Activated naive CD4-positive, alpha-beta T cell treated with anti-CD3 and anti-CD28 coated beads, Interleukin-2, amount 10 ng/mL, durations not matched to agents 7 days and 5 days (primary cell): Measurements from ENCODE around the gene LMF1.

Source experiments
- CTCF ChIA-PET: fragments of 350-600 bp; sonication (Branson Sonifier 250); formaldehyde crosslinking; loops from one replicate; lab custom pipeline; 2021; ENCODE audit warnings: antibody characterized with exemption; lab: Charles Lee
- DNase-seq: peaks from one replicate; pipeline ENCODE4 v3.0.0-alpha.2; 2020
- H3K27ac Mint-ChIP-seq: one replicate; pipeline ENCODE4 v1.8.0; 2021; ENCODE audit warnings: mild to moderate bottlenecking, moderate library complexity, mixed read lengths
- H3K27me3 Mint-ChIP-seq: one replicate; pipeline ENCODE4 v1.8.0; 2021; ENCODE audit warnings: mild to moderate bottlenecking, mixed read lengths
- H3K36me3 Mint-ChIP-seq: one replicate; pipeline ENCODE4 v1.8.0; 2021; ENCODE audit warnings: mixed read lengths
- H3K4me1 Mint-ChIP-seq: one replicate; pipeline ENCODE4 v1.8.0; 2021; ENCODE audit warnings: mixed read lengths
- H3K4me3 Mint-ChIP-seq: one replicate; pipeline ENCODE4 v1.8.0; 2021; ENCODE audit warnings: mild to moderate bottlenecking, moderate library complexity, mixed read lengths
- H3K9me3 Mint-ChIP-seq: one replicate; pipeline ENCODE4 v1.8.0; 2021; ENCODE audit warnings: mixed read lengths

LMF1 gene

GRCh38 chr16:898216-898615 is 72.6 kb downstream of the LMF1 start:
- H3K27ac Mint-ChIP-seq, result no peak overlapping the region
- no peak overlapping the region for H3K4me3 Mint-ChIP-seq
- DNase-seq, result no peak
- no peaks in the 10 kb centered on the region for H3K36me3 Mint-ChIP-seq
- no peaks in the 10 kb centered on the region for H3K9me3 Mint-ChIP-seq
- CTCF ChIA-PET, result interaction anchor here (0.6 kb wide), 1 partner anchor 769 kb away, joined by 3 read pairs; no protein-coding TSS in a partner anchor
- no peaks in the 10 kb centered on the region for H3K27me3 Mint-ChIP-seq
- no peaks in the 10 kb centered on the region for H3K4me1 Mint-ChIP-seq

- CTCF ChIA-PET, result interaction anchor here (0.6 kb wide), 1 partner anchor 769 kb away, joined by 3 read pairs; no protein-coding TSS in a partner anchor
- no peak overlapping the region for H3K27ac Mint-ChIP-seq
These were observed 73.1 kb downstream of the LMF1 start for GRCh38 chr16:897701-898100.

GRCh38 chr16:897200-897543 is 73.6 kb downstream of the LMF1 start:
- H3K27ac Mint-ChIP-seq, result no peak overlapping the region
- H3K4me3 Mint-ChIP-seq, result no peak overlapping the region
- no peaks in the 10 kb centered on the region for H3K9me3 Mint-ChIP-seq
- CTCF ChIA-PET, result no interaction called here
- H3K4me1 Mint-ChIP-seq, result no peaks in the 10 kb centered on the region
- H3K27me3 Mint-ChIP-seq, result no peaks in the 10 kb centered on the region
- no peaks in the 10 kb centered on the region for H3K36me3 Mint-ChIP-seq
- no peak for DNase-seq

More at GRCh38 chr16:897701-898100, 73.1 kb downstream of the LMF1 start:
- Mint-ChIP-seq H3K9me3 (no peaks in the 10 kb centered on the region), H3K4me1 (no peaks in the 10 kb centered on the region), H3K27me3 (no peaks in the 10 kb centered on the region), H3K4me3 (no peak overlapping the region), H3K36me3 (no peaks in the 10 kb centered on the region)
- DNase-seq, result no peak

- H3K4me3 Mint-ChIP-seq, result no peak overlapping the region
- no peak overlapping the region for H3K27ac Mint-ChIP-seq
- DNase-seq, result no peak
- no peaks in the 10 kb centered on the region for H3K27me3 Mint-ChIP-seq
- no peaks in the 10 kb centered on the region for H3K4me1 Mint-ChIP-seq
- CTCF ChIA-PET, result no interaction called here
- H3K9me3 Mint-ChIP-seq, result no peaks in the 10 kb centered on the region
- H3K36me3 Mint-ChIP-seq, result no peaks in the 10 kb centered on the region
These were observed 74.3 kb downstream of the LMF1 start for GRCh38 chr16:896261-897199.

GRCh38 chr16:895371-895770 is 75.4 kb downstream of the LMF1 start:
- no peaks in the 10 kb centered on the region for H3K27me3 Mint-ChIP-seq

GRCh38 chr16:894841-895240 is 75.9 kb downstream of the LMF1 start:
- H3K4me3 Mint-ChIP-seq, result no peak overlapping the region
- no peaks in the 10 kb centered on the region for H3K4me1 Mint-ChIP-seq
- no peak overlapping the region for H3K27ac Mint-ChIP-seq
- H3K27me3 Mint-ChIP-seq, result no peaks in the 10 kb centered on the region
- DNase-seq, result no peak
- CTCF ChIA-PET, result no interaction called here
- no peaks in the 10 kb centered on the region for H3K36me3 Mint-ChIP-seq
- no peaks in the 10 kb centered on the region for H3K9me3 Mint-ChIP-seq

More at GRCh38 chr16:895371-895770, 75.4 kb downstream of the LMF1 start:
- Mint-ChIP-seq H3K36me3 (no peaks in the 10 kb centered on the region), H3K9me3 (no peaks in the 10 kb centered on the region), H3K4me3 (no peak overlapping the region), H3K27ac (no peak overlapping the region), H3K4me1 (no peaks in the 10 kb centered on the region)
- CTCF ChIA-PET, result no interaction called here
- no peak for DNase-seq

GRCh38 chr16:894136-894535 is 76.6 kb downstream of the LMF1 start:
- Mint-ChIP-seq H3K4me1 (no peaks in the 10 kb centered on the region), H3K27ac (no peak overlapping the region), H3K27me3 (no peaks in the 10 kb centered on the region)

GRCh38 chr16:893360-893759 is 77.4 kb downstream of the LMF1 start:
- CTCF ChIA-PET, result no interaction called here
- Mint-ChIP-seq H3K4me3 (no peak overlapping the region), H3K36me3 (no peaks in the 10 kb centered on the region), H3K27ac (no peak overlapping the region), H3K4me1 (no peaks in the 10 kb centered on the region), H3K27me3 (no peaks in the 10 kb centered on the region), H3K9me3 (no peaks in the 10 kb centered on the region)
- no peak for DNase-seq

More at GRCh38 chr16:894136-894535, 76.6 kb downstream of the LMF1 start:
- Mint-ChIP-seq H3K36me3 (no peaks in the 10 kb centered on the region), H3K9me3 (no peaks in the 10 kb centered on the region), H3K4me3 (no peak overlapping the region)
- CTCF ChIA-PET, result no interaction called here
- no peak for DNase-seq

- no peak for DNase-seq
- Mint-ChIP-seq H3K4me3 (no peak overlapping the region), H3K27me3 (no peaks in the 10 kb centered on the region), H3K36me3 (no peaks in the 10 kb centered on the region), H3K9me3 (no peaks in the 10 kb centered on the region), H3K27ac (no peak overlapping the region), H3K4me1 (no peaks in the 10 kb centered on the region)
- CTCF ChIA-PET, result no interaction called here
These were observed 78.1 kb downstream of the LMF1 start for GRCh38 chr16:892536-893255.

GRCh38 chr16:892006-892405 is 78.8 kb downstream of the LMF1 start:
- H3K4me1 Mint-ChIP-seq, result no peaks in the 10 kb centered on the region
- CTCF ChIA-PET, result no interaction called here
- no peak overlapping the region for H3K27ac Mint-ChIP-seq

GRCh38 chr16:891353-891740 is 79.4 kb downstream of the LMF1 start:
- no peak overlapping the region for H3K4me3 Mint-ChIP-seq
- H3K4me1 Mint-ChIP-seq, result no peaks in the 10 kb centered on the region
- H3K27ac Mint-ChIP-seq, result no peak overlapping the region
- no peaks in the 10 kb centered on the region for H3K27me3 Mint-ChIP-seq
- no peaks in the 10 kb centered on the region for H3K9me3 Mint-ChIP-seq
- DNase-seq, result no peak
- CTCF ChIA-PET, result no interaction called here
- no peaks in the 10 kb centered on the region for H3K36me3 Mint-ChIP-seq

More at GRCh38 chr16:892006-892405, 78.8 kb downstream of the LMF1 start:
- Mint-ChIP-seq H3K9me3 (no peaks in the 10 kb centered on the region), H3K36me3 (no peaks in the 10 kb centered on the region), H3K27me3 (no peaks in the 10 kb centered on the region), H3K4me3 (no peak overlapping the region)
- DNase-seq, result no peak

- H3K36me3 Mint-ChIP-seq, result no peaks in the 10 kb centered on the region
- CTCF ChIA-PET, result no interaction called here
- DNase-seq, result no peak
- no peaks in the 10 kb centered on the region for H3K4me1 Mint-ChIP-seq
- no peak overlapping the region for H3K4me3 Mint-ChIP-seq
- no peak overlapping the region for H3K27ac Mint-ChIP-seq
- H3K9me3 Mint-ChIP-seq, result no peaks in the 10 kb centered on the region
- H3K27me3 Mint-ChIP-seq, result no peaks in the 10 kb centered on the region
These were observed 80.0 kb downstream of the LMF1 start for GRCh38 chr16:890716-891352.

- Mint-ChIP-seq H3K36me3 (no peaks in the 10 kb centered on the region), H3K27ac (no peak overlapping the region), H3K4me1 (no peaks in the 10 kb centered on the region), H3K4me3 (no peak overlapping the region), H3K27me3 (no peaks in the 10 kb centered on the region), H3K9me3 (no peaks in the 10 kb centered on the region)
- DNase-seq, result no peak
- CTCF ChIA-PET, result no interaction called here
These were observed 80.6 kb downstream of the LMF1 start for GRCh38 chr16:890217-890616.

- no peak for DNase-seq
- H3K36me3 Mint-ChIP-seq, result no peaks in the 10 kb centered on the region
- no peaks in the 10 kb centered on the region for H3K27me3 Mint-ChIP-seq
- no peaks in the 10 kb centered on the region for H3K9me3 Mint-ChIP-seq
- CTCF ChIA-PET, result no interaction called here
- H3K27ac Mint-ChIP-seq, result no peak overlapping the region
- H3K4me3 Mint-ChIP-seq, result no peak overlapping the region
- no peaks in the 10 kb centered on the region for H3K4me1 Mint-ChIP-seq
These were observed 81.2 kb downstream of the LMF1 start for GRCh38 chr16:889586-889985.
